ENCODE results near the gene PYGL.

The PYGL gene

GRCh38 chr14:50985859-50986331 is 41.6 kb upstream of the PYGL start:
- no peaks in the 10 kb centered on the region for H3K9me3 ChIP-seq (ENCODE audit: control insufficient read depth, insufficient read depth, low read depth, low read length)
- no peaks in the 10 kb centered on the region for H3K36me3 ChIP-seq (ENCODE audit: control insufficient read depth in 2 of 2, insufficient read depth in 1 of 2, low read length in 2 of 2)
- POLR2A ChIA-PET: no interaction called here
- H3K4me1 ChIP-seq (ENCODE audit: control insufficient read depth, insufficient read depth, low read length): no peaks in the 10 kb centered on the region
- no peak overlapping the region for H3K4me3 ChIP-seq (ENCODE audit: low read depth, low read length)
- CTCF ChIA-PET: no interaction called here
- no peak overlapping the region for H3K27ac ChIP-seq (ENCODE audit: extremely low read depth, low read depth, low read length)
- TF ChIP-seq ZNF501 (tag by site-specific recombination; IDR thresholded peaks at IDR 0.05) (no peak), REPIN1 (tag by site-specific recombination; IDR thresholded peaks at IDR 0.05; ENCODE audit: low read depth) (no peak), ZNF19 (tag by site-specific recombination; IDR thresholded peaks at IDR 0.05; ENCODE audit: low read depth) (no peak), KLF1 (tag by site-specific recombination; IDR thresholded peaks at IDR 0.05) (no peak), ZNF76 (tag by site-specific recombination; IDR thresholded peaks at IDR 0.05; ENCODE audit: borderline replicate concordance, low read depth) (no peak), ZNF391 (tag by site-specific recombination; IDR thresholded peaks at IDR 0.05; ENCODE audit: borderline replicate concordance, low read depth) (no peak), AEBP2 (tag by site-specific recombination; IDR thresholded peaks at IDR 0.05; ENCODE audit: borderline replicate concordance) (no peak), KLF9 (tag by site-specific recombination; IDR thresholded peaks at IDR 0.05; ENCODE audit: low read depth) (no peak), ZNF785 (tag by site-specific recombination; IDR thresholded peaks at IDR 0.05) (no peak)
- TF ChIP-seq, protein P1, sequence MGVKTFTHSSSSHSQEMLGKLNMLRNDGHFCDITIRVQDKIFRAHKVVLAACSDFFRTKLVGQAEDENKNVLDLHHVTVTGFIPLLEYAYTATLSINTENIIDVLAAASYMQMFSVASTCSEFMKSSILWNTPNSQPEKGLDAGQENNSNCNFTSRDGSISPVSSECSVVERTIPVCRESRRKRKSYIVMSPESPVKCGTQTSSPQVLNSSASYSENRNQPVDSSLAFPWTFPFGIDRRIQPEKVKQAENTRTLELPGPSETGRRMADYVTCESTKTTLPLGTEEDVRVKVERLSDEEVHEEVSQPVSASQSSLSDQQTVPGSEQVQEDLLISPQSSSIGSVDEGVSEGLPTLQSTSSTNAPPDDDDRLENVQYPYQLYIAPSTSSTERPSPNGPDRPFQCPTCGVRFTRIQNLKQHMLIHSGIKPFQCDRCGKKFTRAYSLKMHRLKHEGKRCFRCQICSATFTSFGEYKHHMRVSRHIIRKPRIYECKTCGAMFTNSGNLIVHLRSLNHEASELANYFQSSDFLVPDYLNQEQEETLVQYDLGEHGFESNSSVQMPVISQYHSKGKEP (tag by site-specific recombination; IDR thresholded peaks at IDR 0.05): no peak
- TF ChIP-seq, protein P2, sequence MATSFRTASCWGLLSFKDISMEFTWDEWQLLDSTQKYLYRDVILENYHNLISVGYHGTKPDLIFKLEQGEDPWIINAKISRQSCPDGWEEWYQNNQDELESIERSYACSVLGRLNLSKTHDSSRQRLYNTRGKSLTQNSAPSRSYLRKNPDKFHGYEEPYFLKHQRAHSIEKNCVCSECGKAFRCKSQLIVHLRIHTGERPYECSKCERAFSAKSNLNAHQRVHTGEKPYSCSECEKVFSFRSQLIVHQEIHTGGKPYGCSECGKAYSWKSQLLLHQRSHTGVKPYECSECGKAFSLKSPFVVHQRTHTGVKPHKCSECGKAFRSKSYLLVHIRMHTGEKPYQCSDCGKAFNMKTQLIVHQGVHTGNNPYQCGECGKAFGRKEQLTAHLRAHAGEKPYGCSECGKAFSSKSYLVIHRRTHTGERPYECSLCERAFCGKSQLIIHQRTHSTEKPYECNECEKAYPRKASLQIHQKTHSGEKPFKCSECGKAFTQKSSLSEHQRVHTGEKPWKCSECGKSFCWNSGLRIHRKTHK (tag by site-specific recombination; IDR thresholded peaks at IDR 0.05): no peak

DNA sequence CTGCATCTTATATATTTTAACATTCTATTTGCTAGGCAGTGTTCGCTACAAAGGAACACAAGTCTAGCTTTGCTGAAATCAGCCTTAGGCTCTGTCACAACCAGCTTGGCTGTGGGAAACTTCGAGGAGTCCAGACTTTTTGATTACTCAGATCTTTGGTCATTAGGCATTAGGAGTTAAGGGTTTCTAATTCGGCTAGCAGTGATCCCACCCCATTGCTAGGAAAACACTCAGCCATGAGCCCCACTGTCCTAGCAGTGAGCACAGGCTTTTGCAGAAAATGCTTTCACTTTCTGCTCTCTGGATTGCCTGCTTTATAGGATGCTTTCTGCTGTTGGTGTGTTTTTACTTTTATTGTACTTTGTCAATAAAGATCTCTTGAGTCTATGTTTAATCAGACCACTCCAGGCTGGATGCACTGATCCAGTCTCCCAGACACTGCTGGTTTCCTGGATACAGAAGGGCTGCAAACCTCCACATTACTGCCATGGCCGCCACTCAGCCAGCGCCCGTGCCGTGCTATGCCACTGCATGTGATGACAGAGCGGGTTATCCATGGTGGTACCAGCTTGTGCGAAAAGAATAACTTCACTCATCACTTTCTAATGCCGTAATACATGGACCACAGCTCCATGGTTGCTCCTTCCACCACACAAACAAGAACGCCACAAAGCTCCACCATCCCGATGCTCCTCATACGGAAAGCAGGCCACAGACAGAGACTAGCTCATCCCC is 41.0 kb upstream of the PYGL start:
- no peaks in the 10 kb centered on the region for H3K36me3 ChIP-seq (ENCODE audit: control insufficient read depth in 2 of 2, insufficient read depth in 1 of 2, low read length in 2 of 2)
- ChIA-PET CTCF (no interaction called here), POLR2A (no interaction called here)
- H3K4me3 ChIP-seq (ENCODE audit: low read depth, low read length): no peak overlapping the region
- H3K4me1 ChIP-seq (ENCODE audit: control insufficient read depth, insufficient read depth, low read length): no peaks in the 10 kb centered on the region
- TF ChIP-seq ZNF514 (tag by site-specific recombination; IDR thresholded peaks at IDR 0.05): no peak
- H3K27ac ChIP-seq (ENCODE audit: extremely low read depth, low read depth, low read length): no peak overlapping the region
- H3K9me3 ChIP-seq (ENCODE audit: control insufficient read depth, insufficient read depth, low read depth, low read length): no peaks in the 10 kb centered on the region

DNA sequence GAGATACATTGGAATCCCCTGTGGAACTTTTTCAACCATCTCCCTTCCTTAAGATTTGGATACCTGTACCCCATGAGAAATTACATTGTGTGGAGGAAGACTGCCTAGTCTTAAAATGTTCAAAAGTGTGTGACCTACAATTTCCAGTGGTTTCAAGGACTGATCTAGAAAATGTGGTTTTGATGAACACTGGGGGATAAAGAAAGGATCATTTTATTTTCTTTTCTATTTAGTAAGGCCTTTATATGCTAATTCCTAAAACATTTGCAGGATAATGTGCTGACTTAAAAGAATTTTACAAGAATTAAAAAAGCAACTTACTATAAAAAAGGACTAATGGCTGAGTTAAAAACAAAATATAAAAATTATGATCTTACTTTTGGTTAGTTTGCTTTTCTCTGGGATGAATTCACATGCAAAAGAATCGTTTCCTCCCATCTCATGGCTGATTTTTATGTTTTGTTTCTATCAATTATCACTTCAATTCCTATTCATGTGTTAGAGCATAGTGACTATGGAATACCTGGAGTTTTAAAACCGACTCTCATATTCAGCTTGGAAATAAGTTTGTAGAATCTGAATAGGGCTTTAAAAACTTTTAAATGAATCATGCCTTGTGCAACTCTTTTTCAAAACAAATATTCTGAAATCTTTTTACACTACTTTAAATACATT is 39.9 kb upstream of the PYGL start:
- no peaks in the 10 kb centered on the region for H3K9me3 ChIP-seq (ENCODE audit: control insufficient read depth, insufficient read depth, low read depth, low read length)
- ChIA-PET CTCF (no interaction called here), POLR2A (no interaction called here)
- no peak overlapping the region for H3K4me3 ChIP-seq (ENCODE audit: low read depth, low read length)
- no peak overlapping the region for H3K27ac ChIP-seq (ENCODE audit: extremely low read depth, low read depth, low read length)
- H3K36me3 ChIP-seq (ENCODE audit: control insufficient read depth in 2 of 2, insufficient read depth in 1 of 2, low read length in 2 of 2): no peaks in the 10 kb centered on the region
- no peaks in the 10 kb centered on the region for H3K4me1 ChIP-seq (ENCODE audit: control insufficient read depth, insufficient read depth, low read length)
- TF ChIP-seq ZBTB26 (tag by site-specific recombination; optimal IDR thresholded peaks at IDR 0.05) (no peak), ZNF658 (tag by site-specific recombination; IDR thresholded peaks at IDR 0.05) (no peak), ZNF391 (tag by site-specific recombination; IDR thresholded peaks at IDR 0.05; ENCODE audit: borderline replicate concordance, low read depth) (no peak), SP3 (tag by site-specific recombination; IDR thresholded peaks at IDR 0.05) (no peak), ZSCAN16 (tag by site-specific recombination; IDR thresholded peaks at IDR 0.05) (no peak), ZNF416 (tag by site-specific recombination; IDR thresholded peaks at IDR 0.05) (no peak), SCRT1 (tag by site-specific recombination; IDR thresholded peaks at IDR 0.05; ENCODE audit: borderline replicate concordance) (no peak), SP2 (tag by site-specific recombination; IDR thresholded peaks at IDR 0.05) (no peak), ZSCAN4 (tag by site-specific recombination; IDR thresholded peaks at IDR 0.05) (no peak)
- TF ChIP-seq, protein P3, sequence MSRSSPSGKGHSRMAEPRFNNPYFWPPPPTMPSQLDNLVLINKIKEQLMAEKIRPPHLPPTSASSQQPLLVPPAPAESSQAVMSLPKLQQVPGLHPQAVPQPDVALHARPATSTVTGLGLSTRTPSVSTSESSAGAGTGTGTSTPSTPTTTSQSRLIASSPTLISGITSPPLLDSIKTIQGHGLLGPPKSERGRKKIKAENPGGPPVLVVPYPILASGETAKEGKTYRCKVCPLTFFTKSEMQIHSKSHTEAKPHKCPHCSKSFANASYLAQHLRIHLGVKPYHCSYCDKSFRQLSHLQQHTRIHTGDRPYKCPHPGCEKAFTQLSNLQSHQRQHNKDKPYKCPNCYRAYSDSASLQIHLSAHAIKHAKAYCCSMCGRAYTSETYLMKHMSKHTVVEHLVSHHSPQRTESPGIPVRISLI (tag by site-specific recombination; IDR thresholded peaks at IDR 0.05): no peak
